ENCODE measurements around the gene DLL1.
"Not testable (repeated sequence)": the region's sequence is repeated elsewhere in the genome, so short reads cannot be mapped to it uniquely, and the experiment has no call there.

DNA sequence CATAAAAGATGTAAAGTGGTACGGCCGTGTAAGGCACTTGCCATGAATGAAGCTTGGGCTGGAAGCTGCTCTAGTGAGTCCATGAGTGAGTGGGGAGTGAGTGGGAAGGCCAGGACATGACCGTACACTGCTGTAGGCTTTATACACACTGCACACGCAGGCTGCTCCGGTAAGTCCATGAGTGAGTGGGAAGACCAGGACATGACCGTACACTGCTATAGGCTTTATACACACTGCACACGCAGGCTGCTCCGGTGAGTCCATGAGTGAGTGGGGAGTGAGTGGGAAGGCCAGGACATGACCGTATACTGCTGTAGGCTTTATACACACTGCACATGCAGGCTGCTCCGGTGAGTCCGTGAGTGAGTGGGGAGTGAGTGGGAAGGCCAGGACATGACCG is 26.2 kb downstream of the DLL1 start:
- TF ChIP-seq, protein P1, sequence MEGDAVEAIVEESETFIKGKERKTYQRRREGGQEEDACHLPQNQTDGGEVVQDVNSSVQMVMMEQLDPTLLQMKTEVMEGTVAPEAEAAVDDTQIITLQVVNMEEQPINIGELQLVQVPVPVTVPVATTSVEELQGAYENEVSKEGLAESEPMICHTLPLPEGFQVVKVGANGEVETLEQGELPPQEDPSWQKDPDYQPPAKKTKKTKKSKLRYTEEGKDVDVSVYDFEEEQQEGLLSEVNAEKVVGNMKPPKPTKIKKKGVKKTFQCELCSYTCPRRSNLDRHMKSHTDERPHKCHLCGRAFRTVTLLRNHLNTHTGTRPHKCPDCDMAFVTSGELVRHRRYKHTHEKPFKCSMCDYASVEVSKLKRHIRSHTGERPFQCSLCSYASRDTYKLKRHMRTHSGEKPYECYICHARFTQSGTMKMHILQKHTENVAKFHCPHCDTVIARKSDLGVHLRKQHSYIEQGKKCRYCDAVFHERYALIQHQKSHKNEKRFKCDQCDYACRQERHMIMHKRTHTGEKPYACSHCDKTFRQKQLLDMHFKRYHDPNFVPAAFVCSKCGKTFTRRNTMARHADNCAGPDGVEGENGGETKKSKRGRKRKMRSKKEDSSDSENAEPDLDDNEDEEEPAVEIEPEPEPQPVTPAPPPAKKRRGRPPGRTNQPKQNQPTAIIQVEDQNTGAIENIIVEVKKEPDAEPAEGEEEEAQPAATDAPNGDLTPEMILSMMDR (IDR thresholded peaks at IDR 0.05), result not testable (repeated sequence)
- TF ChIP-seq POLR2A, EP300, POLR2AphosphoS5 (IDR thresholded peaks at IDR 0.05): not testable (repeated sequence)

All from sigmoid colon (tissue), 4 donors.